ENCODE results near the gene ATP2A3. TPM values are rescaled to one million over a fixed set of nuclear protein-coding genes. Genes with fewer than 3 reads are reported as not detected.
A peak's percentile ranks its signal among the peaks of the same experiment; 100 is the strongest.

The ATP2A3 gene
- total RNA-seq, 4 donors from 2014 or later: 142 to 300 (median 208) TPM

- WGBS, 2 donors (ENCODE audit: low coverage in 1 of 2): 14% methylated on average over 24 of the region's 64 CpGs; no CpG with 5 or more reads in 1 of the 2 donors
These were observed 718 bp downstream of the ATP2A3 start for GRCh38 chr17:3963237-3964201.

GRCh38 chr17:3962965-3963236 is 1.3 kb downstream of the ATP2A3 start:
- Histone ChIP-seq H3K27me3 (no peaks in the 10 kb centered on the region), H3K36me3 (no peaks in the 10 kb centered on the region), H3K27ac (peak overlapping the region; percentile 90 to 98 (median 94)), H3K9me3 (no peaks in the 10 kb centered on the region), H3K4me3 (peak overlapping the region in 3 of 4 donors; percentile 53 to 75 (median 73)), H3K4me1 (peaks cover 28 to 71% (median 56%) of the 10 kb centered on the region in 4 donors)
- in situ Hi-C loops (cut with MboI; ENCODE audit: low pct_ligation_motif_present in 1 of 4, low pct_unique_long_range_greater_than_20kb in 1 of 4, low sequenced_read_pairs in 3 of 4): no loop called here
- TF ChIP-seq POLR2AphosphoS5 (IDR thresholded peaks at IDR 0.05) (no peak), EP300 (IDR thresholded peaks at IDR 0.05; ENCODE audit: low read depth) (no peak), CTCF (IDR thresholded peaks at IDR 0.05) (no peak), POLR2A (IDR thresholded peaks at IDR 0.05) (no peak)
- DNase-seq: no peak
- intact Hi-C loops (cut with DNase I; ENCODE audit: low total_unique reads): no loop called here

More at GRCh38 chr17:3963237-3964201, 718 bp downstream of the ATP2A3 start:
- peak overlapping the region; percentile 90 to 98 (median 94) for H3K27ac ChIP-seq
- peaks cover 28 to 74% (median 60%) of the 10 kb centered on the region in 4 donors for H3K4me1 ChIP-seq
- H3K4me3 ChIP-seq: peak overlapping the region; percentile 15 to 75 (median 63)
- no peaks in the 10 kb centered on the region for H3K27me3 ChIP-seq
- H3K36me3 ChIP-seq: no peaks in the 10 kb centered on the region
- peak; percentile 73 for DNase-seq
- in situ Hi-C loops (cut with MboI; ENCODE audit: low pct_ligation_motif_present in 1 of 4, low pct_unique_long_range_greater_than_20kb in 1 of 4, low sequenced_read_pairs in 3 of 4): no loop called here
- intact Hi-C loops (cut with DNase I; ENCODE audit: low total_unique reads): no loop called here
- H3K9me3 ChIP-seq: no peaks in the 10 kb centered on the region
- no peak for TF ChIP-seq POLR2AphosphoS5 (IDR thresholded peaks at IDR 0.05)
- no peak for TF ChIP-seq EP300 (IDR thresholded peaks at IDR 0.05; ENCODE audit: low read depth)
- peak in 2 of 5 experiments; percentile 26 to 43 for TF ChIP-seq CTCF (IDR thresholded peaks at IDR 0.05)
- peak; percentile 20 for TF ChIP-seq POLR2A (IDR thresholded peaks at IDR 0.05)

GRCh38 chr17:3962217-3962964 is 1.8 kb downstream of the ATP2A3 start:
- TF ChIP-seq EP300 (IDR thresholded peaks at IDR 0.05; ENCODE audit: low read depth): no peak
- no peak for TF ChIP-seq POLR2A (IDR thresholded peaks at IDR 0.05)
- no peak for TF ChIP-seq CTCF (IDR thresholded peaks at IDR 0.05)
- no peak for TF ChIP-seq POLR2AphosphoS5 (IDR thresholded peaks at IDR 0.05)
- WGBS, 2 donors (ENCODE audit: low coverage in 1 of 2): 61% methylated on average over 11 of the region's 11 CpGs; no CpG with 5 or more reads in 1 of the 2 donors
- Histone ChIP-seq H3K27ac (peak overlapping the region; percentile 90 to 98 (median 94)), H3K4me3 (peak overlapping the region in 1 of 4 donors; percentile 73), H3K4me1 (peaks cover 28 to 66% (median 51%) of the 10 kb centered on the region in 4 donors), H3K27me3 (no peaks in the 10 kb centered on the region), H3K9me3 (no peaks in the 10 kb centered on the region), H3K36me3 (no peaks in the 10 kb centered on the region)
- intact Hi-C loops (cut with DNase I; ENCODE audit: low total_unique reads) (no loop called here), in situ Hi-C loops (cut with MboI; ENCODE audit: low pct_ligation_motif_present in 1 of 4, low pct_unique_long_range_greater_than_20kb in 1 of 4, low sequenced_read_pairs in 3 of 4) (no loop called here)
- no peak for DNase-seq

GRCh38 chr17:3961564-3962047 is 2.6 kb downstream of the ATP2A3 start:
- Histone ChIP-seq H3K4me1 (peaks cover 33 to 64% (median 49%) of the 10 kb centered on the region in 4 donors), H3K27me3 (no peaks in the 10 kb centered on the region), H3K36me3 (no peaks in the 10 kb centered on the region), H3K27ac (peak overlapping the region; percentile 90 to 98 (median 94)), H3K4me3 (peak overlapping the region in 1 of 4 donors; percentile 73), H3K9me3 (no peaks in the 10 kb centered on the region)
- in situ Hi-C loops (cut with MboI; ENCODE audit: low pct_ligation_motif_present in 1 of 4, low pct_unique_long_range_greater_than_20kb in 1 of 4, low sequenced_read_pairs in 3 of 4): no loop called here
- intact Hi-C loops (cut with DNase I; ENCODE audit: low total_unique reads): no loop called here
- WGBS, 2 donors (ENCODE audit: low coverage in 1 of 2): 14% methylated on average over 5 of the region's 5 CpGs; no CpG with 5 or more reads in 1 of the 2 donors
- peak in 1 of 3 donors; percentile 32 for TF ChIP-seq POLR2AphosphoS5 (IDR thresholded peaks at IDR 0.05)
- no peak for TF ChIP-seq CTCF (IDR thresholded peaks at IDR 0.05)
- no peak for TF ChIP-seq EP300 (IDR thresholded peaks at IDR 0.05; ENCODE audit: low read depth)
- TF ChIP-seq POLR2A (IDR thresholded peaks at IDR 0.05): peak; percentile 28
- DNase-seq: peak; percentile 81

Measured in transverse colon (tissue), 4 donors.